Testis (tissue), 2 donors: ENCODE results near the gene CUL7.

ENCODE experiments used
- POLR2A ChIP-seq: fragments of 450-650 bp; IDR thresholded peaks from one replicate; pipeline ENCODE4 v1.6.1; 2017; ENCODE audit warnings: antibody characterized with exemption, mild to moderate bottlenecking, moderate library complexity
- TF ChIP-seq, protein P1 (sequence below), 3 experiments: fragments of 450-650 bp in 2 of 3; fragments of 200-600 bp in 1 of 3; sonication (generic) in 1 of 3; IDR thresholded peaks; one replicate each; pipeline ENCODE4 v1.5.1; 2016 to 2019; ENCODE audit warnings: antibody characterized with exemption in 3 of 3, mild to moderate bottlenecking in 2 of 3, moderate library complexity in 1 of 3

DNA sequence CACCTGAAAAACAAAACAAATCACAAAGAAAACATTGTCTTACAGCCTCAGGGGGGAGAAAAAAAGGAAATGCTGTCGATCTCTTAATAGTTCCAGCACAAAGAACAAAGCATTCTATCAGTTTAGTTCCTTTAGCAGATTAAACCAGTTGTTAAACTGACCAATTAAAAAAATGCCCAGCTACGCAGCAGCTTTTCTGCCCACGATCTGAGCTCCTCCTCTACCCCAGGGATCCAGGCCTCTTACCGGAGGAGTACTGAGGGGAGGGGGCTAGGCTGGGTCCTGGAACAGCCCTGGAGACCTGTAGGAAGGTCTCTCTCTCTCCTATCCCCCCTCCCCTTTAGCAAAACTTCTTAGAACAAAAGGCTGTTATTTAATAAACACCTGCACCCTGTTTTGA is 35.8 kb upstream of the CUL7 start:
- TF ChIP-seq, protein P1, sequence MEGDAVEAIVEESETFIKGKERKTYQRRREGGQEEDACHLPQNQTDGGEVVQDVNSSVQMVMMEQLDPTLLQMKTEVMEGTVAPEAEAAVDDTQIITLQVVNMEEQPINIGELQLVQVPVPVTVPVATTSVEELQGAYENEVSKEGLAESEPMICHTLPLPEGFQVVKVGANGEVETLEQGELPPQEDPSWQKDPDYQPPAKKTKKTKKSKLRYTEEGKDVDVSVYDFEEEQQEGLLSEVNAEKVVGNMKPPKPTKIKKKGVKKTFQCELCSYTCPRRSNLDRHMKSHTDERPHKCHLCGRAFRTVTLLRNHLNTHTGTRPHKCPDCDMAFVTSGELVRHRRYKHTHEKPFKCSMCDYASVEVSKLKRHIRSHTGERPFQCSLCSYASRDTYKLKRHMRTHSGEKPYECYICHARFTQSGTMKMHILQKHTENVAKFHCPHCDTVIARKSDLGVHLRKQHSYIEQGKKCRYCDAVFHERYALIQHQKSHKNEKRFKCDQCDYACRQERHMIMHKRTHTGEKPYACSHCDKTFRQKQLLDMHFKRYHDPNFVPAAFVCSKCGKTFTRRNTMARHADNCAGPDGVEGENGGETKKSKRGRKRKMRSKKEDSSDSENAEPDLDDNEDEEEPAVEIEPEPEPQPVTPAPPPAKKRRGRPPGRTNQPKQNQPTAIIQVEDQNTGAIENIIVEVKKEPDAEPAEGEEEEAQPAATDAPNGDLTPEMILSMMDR (IDR thresholded peaks at IDR 0.05): no peak
- TF ChIP-seq POLR2A: no peak
